Frontal cortex (tissue), 4 donors: Measurements from ENCODE around the gene ERF. TPM values are rescaled to one million over a fixed set of nuclear protein-coding genes. Genes with fewer than 3 reads are reported as not detected.

ENCODE experiments used
- DNase-seq, 2 donors: peaks; one replicate each; pipeline ENCODE4 v3.0.0; 2012; ENCODE audit warnings: low spot score in 2 of 2
- FAIRE-seq: peaks from 2 replicates; lab custom pipeline; 2012; peaks lifted over from hg19 to GRCh38; lab: Jason Lieb, UNC
- total RNA-seq: library from RNA; depleted of rRNA; stranded (reverse); fragments of >200 nt; gene quantifications from one replicate; pipeline ENCODE4 v1.2.3, GENCODE V29; 2014
- donor health status: control.
- donor health status: control.
- donor health status: control.

ERF gene
- total RNA-seq, 1 donor from 2014 or later, result 7.7 TPM

- DNase-seq (no peak), FAIRE-seq (no peak)
Observed at GRCh38 chr19:42199440-42200115, 55.4 kb downstream of the ERF start.

GRCh38 chr19:42198676-42199439, 56.1 kb downstream of the ERF start:
- FAIRE-seq, result no peak
- DNase-seq, result no peak

Other genes starting within 250 kb of the ERF start
- gene GRIK5, start 184.9 kb downstream of the ERF start, total RNA-seq, result 13.9 TPM
- gene ZNF574, start 179.0 kb downstream of the ERF start, total RNA-seq, result 13.5 TPM
- 2.9 TPM for gene POU2F2, start 122.7 kb downstream of the ERF start, total RNA-seq
- gene DEDD2, start 37.5 kb downstream of the ERF start, total RNA-seq, result 20.0 TPM
- 4.1 TPM for gene ZNF526, start 34.8 kb downstream of the ERF start, total RNA-seq
- 16.3 TPM for gene GSK3A, start 12.5 kb downstream of the ERF start, total RNA-seq
- gene CIC, start 14.1 kb upstream of the ERF start, total RNA-seq, result 15.5 TPM
- gene PRR19, start 47.0 kb upstream of the ERF start, total RNA-seq, result 2.0 TPM
- gene PAFAH1B3, start 47.5 kb upstream of the ERF start, total RNA-seq, result 242 TPM
- gene TMEM145, start 58.2 kb upstream of the ERF start, total RNA-seq, result 35.1 TPM
- 35.9 TPM for gene MEGF8, start 70.5 kb upstream of the ERF start, total RNA-seq
- not detected for gene CNFN, start 135.2 kb upstream of the ERF start, total RNA-seq
- 10.2 TPM for gene LIPE, start 172.3 kb upstream of the ERF start, total RNA-seq
- not detected for gene CXCL17, start 187.8 kb upstream of the ERF start, total RNA-seq